Heart left ventricle (tissue), 16 donors: ENCODE data around the gene XAB2. TPM values are rescaled to one million over a fixed set of nuclear protein-coding genes. Genes with fewer than 3 reads are reported as not detected.

Source experiments
- ATAC-seq, 4 donors: fragments of 200-7000 bp; cut with Tn5 transposase; one replicate each; pipeline ENCODE4 v1.9.1; 2020 to 2022; ENCODE audit warnings: moderate library complexity in 4 of 4, mild to moderate bottlenecking in 3 of 4, moderate number of reproducible peaks in 1 of 4
- DNase-seq, 5 donors: peaks; one replicate each; pipeline ENCODE4 v3.0.0-alpha.2; 2020
- H3K27ac ChIP-seq, 12 donors: fragments of 200-600 bp; sonication (generic) in 4 of 12; one replicate each; pipeline versions ENCODE4 v1.5.0 to v1.8.0; 2016 to 2022; ENCODE audit warnings: mild to moderate bottlenecking in 2 of 12
- H3K27me3 ChIP-seq, 9 donors: fragments of 200-600 bp; sonication (generic) in 2 of 9; one replicate each; pipeline versions ENCODE4 v1.5.1 to v1.8.0; 2016 to 2022; ENCODE audit warnings: mild to moderate bottlenecking in 3 of 9
- H3K36me3 ChIP-seq, 9 donors: fragments of 200-600 bp; sonication (generic) in 2 of 9; one replicate each; pipeline versions ENCODE4 v1.5.0 to v1.8.0; 2018 to 2022; ENCODE audit warnings: mild to moderate bottlenecking in 2 of 9
- H3K4me1 ChIP-seq, 12 donors: fragments of 200-600 bp; sonication (generic) in 4 of 12; one replicate each; pipeline versions ENCODE4 v1.5.0 to v1.8.0; 2016 to 2022; ENCODE audit warnings: mild to moderate bottlenecking in 3 of 12
- H3K4me3 ChIP-seq, 12 donors: fragments of 200-600 bp; sonication (generic) in 4 of 12; one replicate each; pipeline versions ENCODE4 v1.5.0 to v1.8.0; 2017 to 2022; ENCODE audit warnings: mild to moderate bottlenecking in 9 of 12, moderate library complexity in 4 of 12
- H3K9me3 ChIP-seq, 12 donors: fragments of 200-600 bp; sonication (generic) in 4 of 12; one replicate each; pipeline versions ENCODE4 v1.5.0 to v1.8.0; 2016 to 2022; ENCODE audit warnings: mild to moderate bottlenecking in 1 of 12
- CTCF ChIP-seq, 12 donors: fragments of 200-600 bp; sonication (generic) in 4 of 12; IDR thresholded peaks; one replicate each; pipeline versions ENCODE4 v1.5.0 to v1.8.0; 2018 to 2022; ENCODE audit warnings: antibody characterized with exemption in 12 of 12, mild to moderate bottlenecking in 5 of 12
- POLR2A ChIP-seq, 2 donors: fragments of 450-650 bp; IDR thresholded peaks; one replicate each; pipeline ENCODE4 v1.6.1; 2017; ENCODE audit warnings: antibody characterized with exemption in 2 of 2, mild to moderate bottlenecking in 2 of 2, moderate library complexity in 2 of 2
- WGBS, 4 donors: extraction: QIAGEN DNeasy Blood & Tissue Kit in 2 of 4; methylation state at CpG; one replicate each; pipeline versions ENCODE4 v1.1.5 to v1.1.7; 2013 to 2018; 5-methylcytosine and 5-hydroxymethylcytosine counted together
- intact Hi-C, 10 donors: fragments of 100-400 bp; cut with DNase I; formaldehyde crosslinking; loops; one replicate each; pipeline versions ENCODE4 v1.11.1 to v1.14.2; 2022
- polyA plus RNA-seq, 2 donors: library from polyadenylated mRNA; stranded (reverse); fragments of 200-250 nt; gene quantifications; one replicate each; pipeline ENCODE4 v1.2.3, GENCODE V29; 2013
- total RNA-seq, 9 donors: library from RNA; depleted of rRNA in 2 of 9; stranded (reverse); fragments of >200 nt in 2 of 9; fragmentation: NEBNext Ultra II Directional in 3 of 9; extraction: Animal tissue kit (Norgen Biotek cat#: 25700) in 3 of 9; gene quantifications; one replicate each; pipeline versions ENCODE4 v1.1.0 to v1.2.4, GENCODE V29; 2016 to 2023
- donor health status: ischemic (EF 13 %, LVEDD 7.1; RV severe dilation, severe dysfunction).
- donor health status: healthy with polysubstance abuse.
- donor health status: DM: no; HTN: yes; CAD: no.
- donor health status: DM: no; HTN: no; CAD: no.
- donor health status: ischemic (EF 25% LVEDD 6.9; RV normal size, moderate dysfunction).
- donor health status: ischemic (EF 25% LVEDD 5.7; RV mildly dilated, moderate dysfunction).
- donor health status: healthy.
- donor health status: DM: yes; HTN: yes; CAD: no.
- donor health status: ischemic (EF 35%, LVEDD 5.7; RV mildly dilated, moderate dysfunction).
- donor health status: nonischemic (EF 11% LVEDD 7.7; RV severe dilation, severe dysfunction).
- donor health status: DM: yes; HTN: yes; CAD: no.
- donor health status: PGD.
- donor health status: ischemic (EF 29% LVEDD 5.4; RV normal size, mild dysfunction).
- donor health status: nonischemic (EF 23%, LVEDD 6.1; RV moderate dilation, normal function).

Gene XAB2
- total and polyA plus RNA-seq, 11 donors, result 16.3 to 36.2 (median 23.6) TPM

DNA sequence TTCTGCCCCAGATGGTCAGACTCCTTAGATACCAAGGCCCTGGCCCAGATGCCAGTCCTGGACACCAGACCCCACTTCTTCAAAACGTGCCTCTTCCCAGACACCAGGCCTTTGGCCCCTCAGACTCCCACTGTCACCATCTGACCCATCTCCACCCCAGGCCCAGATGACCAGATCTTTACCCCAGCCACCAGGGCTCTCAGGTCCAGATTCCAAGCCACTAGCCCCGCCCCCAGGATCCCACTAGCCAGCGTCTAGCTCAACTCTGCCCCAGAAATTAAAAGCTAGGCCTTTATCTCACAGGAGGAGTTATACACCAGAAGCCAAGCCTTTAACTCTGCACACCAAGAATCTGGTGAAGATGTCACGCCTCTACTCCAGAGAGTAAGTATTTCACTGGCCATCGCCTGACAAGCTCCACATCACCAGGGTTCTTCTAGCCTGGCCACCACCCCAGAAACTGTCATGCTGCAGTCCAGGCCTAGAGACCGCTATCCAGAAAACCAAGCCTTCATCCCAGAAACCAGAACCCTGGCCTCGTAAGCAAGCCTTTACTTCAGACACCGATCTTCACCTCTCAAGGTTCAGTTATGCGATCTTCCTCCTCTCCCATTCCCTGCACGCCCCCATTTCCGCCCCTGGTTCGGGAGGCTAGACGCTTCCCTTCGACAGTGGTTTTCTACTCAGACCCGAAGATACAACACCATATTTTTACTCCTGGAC, 595 bp downstream of the XAB2 start:
- 3 to 5% (median 4%) methylated on average over 15 of the region's 15 CpGs for whole genome bisulfite sequencing, 4 donors
- peaks cover 3 to 36% (median 25%) of the 10 kb centered on the region in 12 donors for H3K4me1 ChIP-seq
- TF ChIP-seq POLR2A (IDR thresholded peaks at IDR 0.05) (no peak), CTCF (IDR thresholded peaks at IDR 0.05) (no peak)
- ATAC-seq, result no peak
- H3K27ac ChIP-seq, result peak overlapping the region in 11 of 12 donors; percentile 48 to 87 (median 78)
- H3K9me3 ChIP-seq, result no peaks in the 10 kb centered on the region
- peaks cover 0 to 42% (median 19%) of the 10 kb centered on the region in 9 donors for H3K36me3 ChIP-seq
- peak overlapping the region; percentile 62 to 100 (median 92) for H3K4me3 ChIP-seq
- no peaks in the 10 kb centered on the region for H3K27me3 ChIP-seq
- intact Hi-C loops, result loop anchor here in 1 of 10 donors (5.0 kb wide), 1 partner anchor 561 kb away; the partner anchor contains the start of gene ZNF557
- no peak for DNase-seq

DNA sequence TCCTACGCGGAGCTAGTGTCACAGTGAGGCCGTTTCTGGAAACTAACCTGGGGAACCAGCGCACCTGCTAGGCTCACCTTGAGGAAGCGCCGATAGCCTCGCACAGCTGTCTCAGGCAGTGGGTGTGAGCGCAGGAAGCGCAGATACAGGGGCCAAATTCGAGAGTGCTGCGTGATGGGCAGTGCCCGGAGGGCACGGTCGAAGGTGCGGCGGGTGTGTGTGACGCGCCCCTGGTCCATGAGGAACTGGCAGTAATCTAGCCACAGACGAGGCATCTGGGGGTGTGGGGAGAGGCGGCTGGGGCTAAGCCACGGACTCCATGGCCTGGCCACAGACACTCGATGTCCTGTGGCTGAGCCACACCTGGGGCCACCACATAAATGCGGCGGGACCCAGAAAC, 2.2 kb downstream of the XAB2 start:
- peaks cover 3 to 36% (median 25%) of the 10 kb centered on the region in 12 donors for H3K4me1 ChIP-seq
- 89 to 96% (median 94%) methylated on average over 24 of the region's 24 CpGs for whole genome bisulfite sequencing, 4 donors
- no peak overlapping the region for H3K4me3 ChIP-seq
- no peak for TF ChIP-seq POLR2A (IDR thresholded peaks at IDR 0.05)
- TF ChIP-seq CTCF (IDR thresholded peaks at IDR 0.05), result no peak
- DNase-seq (no peak), ATAC-seq (no peak)
- intact Hi-C loops, result loop anchor here in 1 of 10 donors (5.0 kb wide), 1 partner anchor 560 kb away; the partner anchor contains the start of gene ZNF557
- H3K36me3 ChIP-seq, result peaks cover 0 to 52% (median 35%) of the 10 kb centered on the region in 9 donors
- H3K27ac ChIP-seq, result no peak overlapping the region
- H3K27me3 ChIP-seq, result no peaks in the 10 kb centered on the region
- H3K9me3 ChIP-seq, result no peaks in the 10 kb centered on the region

- TF ChIP-seq CTCF (IDR thresholded peaks at IDR 0.05) (no peak), POLR2A (IDR thresholded peaks at IDR 0.05) (no peak)
- intact Hi-C loops, result loop anchor here in 1 of 10 donors (5.0 kb wide), 1 partner anchor 559 kb away; the partner anchor contains the start of gene ZNF557
Observed at GRCh38 chr19:7625763-7626372, 3.5 kb downstream of the XAB2 start.

GRCh38 chr19:7624810-7625209, 4.5 kb downstream of the XAB2 start:
- no peak for TF ChIP-seq CTCF (IDR thresholded peaks at IDR 0.05)
- no peak for TF ChIP-seq POLR2A (IDR thresholded peaks at IDR 0.05)
- intact Hi-C loops, result loop anchor here in 1 of 10 donors (5.0 kb wide), 1 partner anchor 558 kb away; the partner anchor contains the start of gene ZNF557
- DNase-seq, result no peak

More at GRCh38 chr19:7625763-7626372, 3.5 kb downstream of the XAB2 start:
- ATAC-seq, result no peak
- DNase-seq, result no peak
- Histone ChIP-seq H3K4me3 (no peak overlapping the region), H3K4me1 (peaks cover 3 to 33% (median 22%) of the 10 kb centered on the region in 12 donors), H3K27ac (no peak overlapping the region), H3K36me3 (peaks cover 0 to 64% (median 48%) of the 10 kb centered on the region in 9 donors), H3K9me3 (no peaks in the 10 kb centered on the region), H3K27me3 (no peaks in the 10 kb centered on the region)
- WGBS, 4 donors, result 95 to 100% (median 97%) methylated on average over 26 to 34 of the region's 34 CpGs

More at GRCh38 chr19:7624810-7625209, 4.5 kb downstream of the XAB2 start:
- peaks cover 0 to 75% (median 58%) of the 10 kb centered on the region in 9 donors for H3K36me3 ChIP-seq
- no peak for ATAC-seq
- no peaks in the 10 kb centered on the region for H3K27me3 ChIP-seq
- peaks cover 0 to 24% (median 13%) of the 10 kb centered on the region in 12 donors for H3K4me1 ChIP-seq
- no peak overlapping the region for H3K27ac ChIP-seq
- WGBS, 4 donors, result 91 to 95% (median 92%) methylated on average over 13 to 17 of the region's 17 CpGs
- H3K4me3 ChIP-seq, result no peak overlapping the region
- no peaks in the 10 kb centered on the region for H3K9me3 ChIP-seq
